Neural progenitor cell (in vitro differentiated cells): Measurements from ENCODE around the gene CCSER1. TPM values are rescaled to one million over a fixed set of nuclear protein-coding genes. Genes with fewer than 3 reads are reported as not detected.

ENCODE experiments used
- DNase-seq: peaks from one replicate; pipeline ENCODE4 v3.0.0-alpha.2; 2016; ENCODE audit warnings: low spot score
- H2AFZ ChIP-seq: fragments of 200-600 bp; sonication (generic); replicated peaks from 2 replicates; pipeline ENCODE4 v1.6.1; 2016; ENCODE audit warnings: antibody characterized with exemption
- H3F3A ChIP-seq: fragments of 200-600 bp; sonication (generic); 2 replicates; pipeline ENCODE4 v1.6.1; 2016; ENCODE audit warnings: antibody characterized with exemption, low read depth
- H3K27ac ChIP-seq: fragments of 200-600 bp; sonication (generic); 2 replicates; pipeline ENCODE4 v1.5.1; 2016; ENCODE audit warnings: mild to moderate bottlenecking
- H3K27me3 ChIP-seq: fragments of 200-600 bp; sonication (generic); 2 replicates; pipeline ENCODE4 v1.6.1; 2016; ENCODE audit warnings: mild to moderate bottlenecking, moderate library complexity
- H3K36me3 ChIP-seq: fragments of 200-600 bp; sonication (generic); 2 replicates; pipeline ENCODE4 v1.5.1; 2016
- H3K4me1 ChIP-seq: fragments of 200-600 bp; sonication (generic); 2 replicates; pipeline ENCODE4 v1.6.1; 2016; ENCODE audit warnings: mixed run types
- H3K4me2 ChIP-seq: fragments of 200-600 bp; sonication (generic); 2 replicates; pipeline ENCODE4 v1.6.1; 2016
- H3K4me3 ChIP-seq: fragments of 200-600 bp; sonication (generic); 2 replicates; pipeline ENCODE4 v1.5.1; 2016
- H3K79me2 ChIP-seq: fragments of 200-600 bp; sonication (generic); 2 replicates; pipeline ENCODE4 v1.6.1; 2016; ENCODE audit warnings: low read depth
- H3K9ac ChIP-seq: fragments of 200-600 bp; sonication (generic); 2 replicates; pipeline ENCODE4 v1.6.1; 2016
- H3K9me3 ChIP-seq: fragments of 200-600 bp; sonication (generic); 2 replicates; pipeline ENCODE4 v1.5.1; 2016; ENCODE audit warnings: low read depth
- H4K20me1 ChIP-seq: fragments of 200-600 bp; sonication (generic); 2 replicates; pipeline ENCODE4 v1.6.1; 2016; ENCODE audit warnings: low read depth
- H3K27ac Mint-ChIP-seq: 3 replicates; pipeline ENCODE4 v1.8.0; 2021; ENCODE audit warnings: mixed read lengths
- H3K27me3 Mint-ChIP-seq: 2 replicates; pipeline ENCODE4 v1.8.0; 2022; ENCODE audit warnings: low read depth, mild to moderate bottlenecking, inconsistent platforms, moderate library complexity, mixed read lengths; ENCODE audit not compliant: insufficient read depth
- H3K36me3 Mint-ChIP-seq: 3 replicates; pipeline ENCODE4 v1.8.0; 2021; ENCODE audit warnings: mixed read lengths
- H3K4me1 Mint-ChIP-seq: 3 replicates; pipeline ENCODE4 v1.8.0; 2021; ENCODE audit warnings: mixed read lengths
- H3K4me3 Mint-ChIP-seq: 3 replicates; pipeline ENCODE4 v1.8.0; 2021; ENCODE audit warnings: mild to moderate bottlenecking, moderate library complexity, mixed read lengths
- H3K9me3 Mint-ChIP-seq: 3 replicates; pipeline ENCODE4 v1.8.0; 2020; ENCODE audit warnings: mixed read lengths
- CTCF ChIP-seq: fragments of 200-600 bp; sonication (generic); IDR thresholded peaks from 2 replicates; pipeline ENCODE4 v1.5.1; 2017; ENCODE audit warnings: antibody characterized with exemption, mild to moderate bottlenecking
- EZH2 ChIP-seq: fragments of 200-600 bp; sonication (generic); IDR thresholded peaks from 2 replicates; pipeline ENCODE4 v1.6.1; 2017; ENCODE audit warnings: antibody characterized with exemption, mild to moderate bottlenecking, moderate library complexity
- EZH2phosphoT487 ChIP-seq: fragments of 200-600 bp; sonication (generic); IDR thresholded peaks from 2 replicates; pipeline ENCODE4 v1.6.1; 2017; ENCODE audit warnings: antibody characterized with exemption
- total RNA-seq: library from RNA; depleted of rRNA; stranded (reverse); fragments of >200 nt; gene quantifications from 2 replicates; pipeline ENCODE4 v1.2.3, GENCODE V29; 2015; ENCODE audit warnings: low replicate concordance

Gene CCSER1
- total RNA-seq, 1 donor from 2014 or later = 0.77 TPM

DNA sequence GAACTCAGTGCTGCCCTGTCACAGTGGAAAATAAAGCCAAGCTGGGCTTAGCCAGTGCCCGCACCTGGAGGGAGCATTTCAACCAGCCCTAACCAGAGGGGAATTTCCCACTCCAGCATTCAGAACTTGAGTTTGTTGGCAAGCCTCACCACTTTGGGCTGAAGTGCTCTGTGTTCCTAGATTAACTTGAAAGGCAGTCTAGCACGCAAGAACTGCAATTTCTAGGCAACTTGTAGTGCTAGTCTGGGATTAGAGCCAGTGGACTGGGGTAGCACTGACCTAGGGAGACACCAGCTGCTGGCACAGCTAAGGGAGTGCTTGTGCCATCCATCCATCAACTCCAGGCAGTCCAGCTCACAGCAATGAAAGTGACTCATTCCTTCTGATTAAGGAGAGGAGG, 1115.9 kb downstream of the CCSER1 start:
- Mint-ChIP-seq H3K27me3 (no peaks in the 10 kb centered on the region), H3K36me3 (no peaks in the 10 kb centered on the region), H3K4me3 (no peak overlapping the region), H3K9me3 (peaks cover 2% of the 10 kb centered on the region), H3K4me1 (no peaks in the 10 kb centered on the region), H3K27ac (no peak overlapping the region)
- Histone ChIP-seq H3K27me3 (no peaks in the 10 kb centered on the region), H3K79me2 (no peaks in the 10 kb centered on the region), H3K9me3 (no peaks in the 10 kb centered on the region), H3K4me2 (no peak overlapping the region), H3F3A (no peaks in the 10 kb centered on the region), H2AFZ (no peak overlapping the region), H4K20me1 (no peaks in the 10 kb centered on the region), H3K36me3 (no peaks in the 10 kb centered on the region), H3K4me1 (no peaks in the 10 kb centered on the region), H3K4me3 (no peak overlapping the region), H3K9ac (no peak overlapping the region), H3K27ac (no peak overlapping the region)
- no peak for DNase-seq
- no peak for TF ChIP-seq CTCF
- TF ChIP-seq EZH2 = no peak
- no peak for TF ChIP-seq EZH2phosphoT487

GRCh38 chr4:91256043-91256442, 1128.8 kb downstream of the CCSER1 start:
- no peaks in the 10 kb centered on the region for H3K36me3 Mint-ChIP-seq
- Histone ChIP-seq H3K9ac (no peak overlapping the region), H3F3A (no peaks in the 10 kb centered on the region), H3K4me3 (no peak overlapping the region), H3K27me3 (no peaks in the 10 kb centered on the region), H2AFZ (no peak overlapping the region), H3K9me3 (no peaks in the 10 kb centered on the region), H3K4me2 (no peak overlapping the region), H3K4me1 (no peaks in the 10 kb centered on the region), H4K20me1 (no peaks in the 10 kb centered on the region), H3K27ac (no peak overlapping the region), H3K79me2 (no peaks in the 10 kb centered on the region), H3K36me3 (no peaks in the 10 kb centered on the region)
- no peak overlapping the region for H3K27ac Mint-ChIP-seq
- TF ChIP-seq CTCF = no peak
- no peak for TF ChIP-seq EZH2phosphoT487
- no peak for TF ChIP-seq EZH2
- H3K4me3 Mint-ChIP-seq = no peak overlapping the region
- peak; percentile 9 for DNase-seq
- H3K4me1 Mint-ChIP-seq = no peaks in the 10 kb centered on the region
- peaks cover 2% of the 10 kb centered on the region for H3K9me3 Mint-ChIP-seq
- H3K27me3 Mint-ChIP-seq = peaks cover 2% of the 10 kb centered on the region

GRCh38 chr4:91256751-91257150, 1129.6 kb downstream of the CCSER1 start:
- Histone ChIP-seq H3K79me2 (no peaks in the 10 kb centered on the region), H4K20me1 (no peaks in the 10 kb centered on the region), H3K4me3 (no peak overlapping the region), H3F3A (no peaks in the 10 kb centered on the region), H3K4me2 (no peak overlapping the region), H3K27me3 (no peaks in the 10 kb centered on the region), H3K4me1 (no peaks in the 10 kb centered on the region), H3K9ac (no peak overlapping the region), H3K36me3 (no peaks in the 10 kb centered on the region), H3K9me3 (no peaks in the 10 kb centered on the region), H2AFZ (no peak overlapping the region), H3K27ac (no peak overlapping the region)
- H3K4me1 Mint-ChIP-seq = no peaks in the 10 kb centered on the region
- DNase-seq = no peak
- no peak overlapping the region for H3K4me3 Mint-ChIP-seq
- H3K36me3 Mint-ChIP-seq = no peaks in the 10 kb centered on the region
- TF ChIP-seq CTCF (no peak), EZH2phosphoT487 (no peak), EZH2 (no peak)
- H3K27ac Mint-ChIP-seq = no peak overlapping the region
- peaks cover 2% of the 10 kb centered on the region for H3K9me3 Mint-ChIP-seq
- H3K27me3 Mint-ChIP-seq = no peaks in the 10 kb centered on the region
